SK-N-SH (cell line): ENCODE data around the gene PLXDC1.

Experiments
- CTCF ChIP-seq: fragments of 200-600 bp; sonication (generic); IDR thresholded peaks from 2 replicates; pipeline ENCODE4 v1.6.1; 2017; ENCODE audit warnings: antibody characterized with exemption, mild to moderate bottlenecking, moderate library complexity
- EP300 ChIP-seq, 2 experiments: IDR thresholded peaks; 2 replicates each; pipeline versions ENCODE4 v1.4.0 to v1.6.1; 2012; ENCODE audit warnings: borderline replicate concordance in 1 of 2, low read depth in 1 of 2, low read length in 1 of 2
- GABPA ChIP-seq: IDR thresholded peaks from 2 replicates; pipeline ENCODE4 v1.4.0; 2012; ENCODE audit warnings: low read depth, mild to moderate bottlenecking
- MAX ChIP-seq: IDR thresholded peaks from 2 replicates; pipeline ENCODE4 v1.4.0; 2012; ENCODE audit warnings: low read depth
- NRF1 ChIP-seq: IDR thresholded peaks from 2 replicates; pipeline ENCODE4 v1.6.1; 2012; ENCODE audit warnings: low read depth, mild to moderate bottlenecking, low read length
- POLR2AphosphoS5 ChIP-seq: IDR thresholded peaks from 2 replicates; pipeline ENCODE4 v1.6.1; 2012; ENCODE audit warnings: low read depth, low read length
- RAD21 ChIP-seq: IDR thresholded peaks from 2 replicates; pipeline ENCODE4 v1.6.1; 2012; ENCODE audit warnings: mild to moderate bottlenecking, low read length
- RCOR1 ChIP-seq: fragments of 150-350 bp; IDR thresholded peaks from 2 replicates; pipeline ENCODE4 v1.6.1; 2017; ENCODE audit warnings: antibody characterized with exemption, low read length
- REST ChIP-seq: IDR thresholded peaks from 2 replicates; pipeline ENCODE4 v1.6.1; 2012; ENCODE audit warnings: mild to moderate bottlenecking, low read depth, low read length, moderate library complexity
- USF1 ChIP-seq: IDR thresholded peaks from 2 replicates; pipeline ENCODE4 v1.4.0; 2012; ENCODE audit warnings: low read depth, borderline replicate concordance
- YY1 ChIP-seq: IDR thresholded peaks from 2 replicates; pipeline ENCODE4 v1.4.0; 2012; ENCODE audit warnings: low read depth, mild to moderate bottlenecking
- ZBTB33 ChIP-seq: IDR thresholded peaks from 2 replicates; pipeline ENCODE4 v1.4.0; 2012; ENCODE audit warnings: low read depth, borderline replicate concordance

GRCh38 chr17:39155654-39156053, 4.2 kb upstream of the PLXDC1 start:
- TF ChIP-seq CTCF (no peak), ZBTB33 (no peak), RCOR1 (no peak), RAD21 (no peak), USF1 (no peak), POLR2AphosphoS5 (no peak), NRF1 (no peak), YY1 (no peak), MAX (no peak), GABPA (no peak), EP300 (IDR thresholded peaks at IDR 0.05; ENCODE audit: borderline replicate concordance in 1 of 2, low read depth in 1 of 2, low read length in 1 of 2) (no peak), REST (no peak)
